ENCODE data around the gene KRTAP5-8. TPM values are rescaled to one million over a fixed set of nuclear protein-coding genes. Genes with fewer than 3 reads are reported as not detected.
"Not testable (repeated sequence)": the region's sequence is repeated elsewhere in the genome, so short reads cannot be mapped to it uniquely, and the experiment has no call there.

Gene KRTAP5-8
- total and polyA plus RNA-seq, 9 of the 15 experiments (the other 6 are each of a cell fraction or from before 2014, with no cell fraction given), result not detected

DNA sequence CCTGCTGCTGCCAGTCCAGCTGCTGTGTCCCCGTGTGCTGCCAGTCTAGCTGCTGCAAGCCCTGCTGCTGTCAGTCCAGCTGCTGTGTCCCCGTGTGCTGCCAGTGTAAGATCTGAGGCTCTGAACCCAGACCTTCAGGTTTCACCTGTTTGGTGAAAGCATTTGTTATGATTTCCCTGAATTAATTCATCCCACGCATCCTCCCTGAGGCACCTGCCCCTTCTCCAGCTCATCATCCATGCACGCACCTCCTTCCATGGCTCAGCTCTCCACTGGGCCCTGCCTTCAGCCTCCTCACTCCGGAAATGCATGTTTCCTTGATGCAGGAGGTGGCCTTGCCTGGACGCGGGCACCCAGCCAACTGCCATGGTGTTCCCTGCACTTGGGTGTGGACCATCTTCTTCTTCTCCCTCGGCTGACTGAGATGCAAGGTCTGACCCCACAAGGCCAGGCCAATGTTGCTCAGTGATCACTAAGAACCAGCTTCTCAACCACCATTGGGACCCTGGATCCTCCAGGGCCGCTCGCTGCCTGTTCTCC lies 28.3 kb downstream of the KRTAP5-8 start:
- ChIA-PET POLR2A (no interaction called here), CTCF (ENCODE audit: low intra/inter-chr PET ratio) (no interaction called here)
- DNase-seq (ENCODE audit: extremely low read depth in 1 of 4, low spot score in 3 of 4) (no peak), ATAC-seq (no peak), FAIRE-seq (no peak)
- H3K9me1 ChIP-seq (ENCODE audit: control insufficient read depth, insufficient read depth, low read length), result no peaks in the 10 kb centered on the region
- no peak overlapping the region for H2AFZ ChIP-seq (ENCODE audit: low read depth, low read length)
- in situ Hi-C loops (cut with MboI) (no loop called here), intact Hi-C loops (cut with micrococcal nuclease) (no loop called here)
- no peaks in the 10 kb centered on the region for H3K36me3 ChIP-seq (ENCODE audit: control insufficient read depth, insufficient read depth, low read length)
- H3K27me3 ChIP-seq (ENCODE audit: control insufficient read depth in 2 of 2, insufficient read depth in 2 of 2, low read length in 2 of 2), result peaks cover 11 to 41% of the 10 kb centered on the region in 2 experiments; a peak in 4 of 5 replicates
- H3K9me3 ChIP-seq (replicated peaks; ENCODE audit: control insufficient read depth, insufficient read depth, low read depth, low read length), result no peaks in the 10 kb centered on the region
- H3K79me2 ChIP-seq (ENCODE audit: control insufficient read depth, insufficient read depth, low read length), result no peaks in the 10 kb centered on the region
- no peaks in the 10 kb centered on the region for H3K4me1 ChIP-seq (replicated peaks in 1 of 2; ENCODE audit: control insufficient read depth in 2 of 2, insufficient read depth in 2 of 2, low read length in 2 of 2)
- BruUV-seq (replicated peaks), result no TSS peak
- no peak overlapping the region for H3K4me2 ChIP-seq (ENCODE audit: insufficient read depth, low read length)
- H3K27ac ChIP-seq (ENCODE audit: extremely low read depth, low read depth, low read length), result no peak overlapping the region
- no peak for TF ChIP-seq MCM2 (IDR thresholded peaks at IDR 0.05; ENCODE audit: low read depth)
- H3K9ac ChIP-seq (ENCODE audit: insufficient read depth in 1 of 2, low read depth in 2 of 2, low read length in 2 of 2), result no peak overlapping the region
- under 1% methylated on average over 10 of the region's 10 CpGs for whole genome bisulfite sequencing (ENCODE audit: insufficient coverage, low coverage, missing lambda C conversion rate)
- no peak overlapping the region for H3K4me3 ChIP-seq
- no peaks in the 10 kb centered on the region for H4K20me1 ChIP-seq (replicated peaks; ENCODE audit: control insufficient read depth, insufficient read depth, low read length)

DNA sequence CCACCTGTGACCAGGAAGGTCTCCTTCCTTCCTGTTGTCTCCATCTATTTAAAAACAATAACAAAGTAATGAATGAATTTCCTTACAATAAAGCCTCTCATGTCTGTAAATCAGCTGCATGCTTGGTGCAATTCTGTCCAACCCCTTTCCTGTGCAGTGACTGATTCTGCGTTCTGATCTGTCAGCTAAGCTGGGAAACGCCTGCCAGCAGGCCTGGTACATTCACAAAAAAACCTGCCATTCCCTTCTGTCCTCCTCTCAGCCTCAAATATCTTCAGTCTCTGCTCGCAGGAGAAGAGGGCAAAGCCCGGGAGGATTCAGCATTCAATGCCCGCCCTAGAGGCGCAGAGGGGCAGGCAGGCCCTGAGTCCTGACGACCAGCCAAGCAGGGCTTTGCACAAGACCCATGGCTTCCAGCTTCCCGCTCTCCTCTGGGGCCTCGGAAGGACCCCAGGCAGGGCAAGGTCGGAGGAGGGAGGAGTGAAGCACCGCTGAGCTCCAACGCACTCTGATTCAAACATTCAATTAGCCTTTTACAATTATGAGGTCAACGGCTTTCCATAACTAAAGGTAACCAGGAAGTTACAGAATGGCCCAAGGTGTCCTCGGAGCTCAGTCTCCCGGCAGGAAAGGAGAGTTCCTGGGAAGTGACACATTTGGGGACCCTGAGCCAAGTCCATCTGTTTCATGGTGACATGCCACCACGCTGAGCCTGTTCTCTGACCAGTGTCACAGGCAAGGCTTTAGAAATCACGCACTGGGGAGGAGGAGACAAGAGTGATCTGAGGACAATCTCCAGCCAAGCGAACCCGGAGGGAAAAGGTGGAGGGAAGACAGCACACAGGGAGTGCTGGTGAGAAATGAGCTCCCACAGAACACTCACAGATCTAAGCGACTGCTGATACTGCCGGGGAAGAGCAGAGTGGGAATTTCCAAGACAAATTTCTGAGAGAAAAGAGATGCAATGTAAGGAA lies 29.1 kb downstream of the KRTAP5-8 start:
- H3K4me3 ChIP-seq; POLR2A ChIA-PET; in situ Hi-C loops (cut with MboI); FAIRE-seq; H2AFZ ChIP-seq (ENCODE audit: low read depth, low read length); ATAC-seq; H3K36me3 ChIP-seq (ENCODE audit: control insufficient read depth, insufficient read depth, low read length); BruUV-seq (replicated peaks); H3K4me1 ChIP-seq (replicated peaks in 1 of 2; ENCODE audit: control insufficient read depth in 2 of 2, insufficient read depth in 2 of 2, low read length in 2 of 2); H3K9ac ChIP-seq (ENCODE audit: insufficient read depth in 1 of 2, low read depth in 2 of 2, low read length in 2 of 2); H4K20me1 ChIP-seq (replicated peaks; ENCODE audit: control insufficient read depth, insufficient read depth, low read length); H3K4me2 ChIP-seq (ENCODE audit: insufficient read depth, low read length); CTCF ChIA-PET (ENCODE audit: low intra/inter-chr PET ratio); H3K9me3 ChIP-seq (replicated peaks; ENCODE audit: control insufficient read depth, insufficient read depth, low read depth, low read length); DNase-seq (ENCODE audit: extremely low read depth in 1 of 4, low spot score in 3 of 4); H3K79me2 ChIP-seq (ENCODE audit: control insufficient read depth, insufficient read depth, low read length); H3K9me1 ChIP-seq (ENCODE audit: control insufficient read depth, insufficient read depth, low read length); H3K27ac ChIP-seq (ENCODE audit: extremely low read depth, low read depth, low read length); intact Hi-C loops (cut with micrococcal nuclease): not testable (repeated sequence)
- H3K27me3 ChIP-seq (ENCODE audit: control insufficient read depth in 2 of 2, insufficient read depth in 2 of 2, low read length in 2 of 2), result peaks cover 14 to 49% of the 10 kb centered on the region in 2 experiments; a peak in 4 of 5 replicates
- 2% methylated on average over 12 of the region's 21 CpGs for WGBS (ENCODE audit: insufficient coverage, low coverage, missing lambda C conversion rate)

DNA sequence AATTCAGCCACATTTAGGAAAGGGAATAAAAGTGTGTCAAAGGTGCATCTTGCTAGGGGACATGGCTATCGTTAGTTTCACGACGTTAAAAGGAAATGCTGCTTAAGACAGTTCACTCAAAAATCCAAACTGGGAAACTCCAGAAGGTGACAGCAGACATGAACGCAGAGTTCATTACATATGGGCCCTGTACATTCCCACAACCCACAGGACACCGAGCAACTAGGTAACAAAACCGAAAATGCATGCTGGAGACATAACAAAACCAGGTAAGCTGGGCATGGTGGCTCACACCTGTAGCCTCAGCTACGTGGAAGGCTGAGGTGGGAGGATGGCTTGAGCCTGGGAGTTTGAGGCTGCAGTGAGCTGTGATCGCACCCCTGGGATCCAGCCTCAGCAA lies 29.8 kb downstream of the KRTAP5-8 start:
- CTCF ChIA-PET (ENCODE audit: low intra/inter-chr PET ratio); H2AFZ ChIP-seq (ENCODE audit: low read depth, low read length); DNase-seq (ENCODE audit: extremely low read depth in 1 of 4, low spot score in 3 of 4); H3K79me2 ChIP-seq (ENCODE audit: control insufficient read depth, insufficient read depth, low read length); POLR2A ChIA-PET; in situ Hi-C loops (cut with MboI); H4K20me1 ChIP-seq (replicated peaks; ENCODE audit: control insufficient read depth, insufficient read depth, low read length); ATAC-seq; H3K36me3 ChIP-seq (ENCODE audit: control insufficient read depth, insufficient read depth, low read length); FAIRE-seq; H3K4me3 ChIP-seq; H3K9me1 ChIP-seq (ENCODE audit: control insufficient read depth, insufficient read depth, low read length); H3K27ac ChIP-seq (ENCODE audit: extremely low read depth, low read depth, low read length); H3K4me2 ChIP-seq (ENCODE audit: insufficient read depth, low read length); H3K9me3 ChIP-seq (replicated peaks; ENCODE audit: control insufficient read depth, insufficient read depth, low read depth, low read length); BruUV-seq (replicated peaks); H3K9ac ChIP-seq (ENCODE audit: insufficient read depth in 1 of 2, low read depth in 2 of 2, low read length in 2 of 2); H3K4me1 ChIP-seq (replicated peaks in 1 of 2; ENCODE audit: control insufficient read depth in 2 of 2, insufficient read depth in 2 of 2, low read length in 2 of 2); intact Hi-C loops (cut with micrococcal nuclease): not testable (repeated sequence)
- H3K27me3 ChIP-seq (ENCODE audit: control insufficient read depth in 2 of 2, insufficient read depth in 2 of 2, low read length in 2 of 2), result peaks cover 16 to 56% of the 10 kb centered on the region in 2 experiments
- WGBS (ENCODE audit: insufficient coverage, low coverage, missing lambda C conversion rate), result 0% methylated on average over 8 of the region's 8 CpGs
